B cell (primary cell): ENCODE data around the gene GNB1. TPM values are rescaled to one million over a fixed set of nuclear protein-coding genes. Genes with fewer than 3 reads are reported as not detected.

Experiments used
- ATAC-seq: fragments of 200-7000 bp; cut with Tn5 transposase; one replicate; pipeline ENCODE4 v1.10.0; 2021; ENCODE audit warnings: low read depth, mild to moderate bottlenecking, moderate number of reproducible peaks, moderate library complexity
- CTCF ChIA-PET: fragments of 350-600 bp; sonication (Branson Sonifier 250); formaldehyde crosslinking; loops from one replicate; lab custom pipeline; 2021; ENCODE audit warnings: antibody characterized with exemption, inconsistent platforms; lab: Charles Lee
- POLR2A ChIA-PET: fragments of 350-600 bp; sonication (Branson Sonifier 250); formaldehyde crosslinking; loops from one replicate; lab custom pipeline; 2021; ENCODE audit warnings: antibody characterized with exemption; lab: Charles Lee
- DNase-seq: peaks from one replicate; pipeline ENCODE4 v3.0.0; 2013
- H2AFZ ChIP-seq: 2 replicates; pipeline ENCODE4 v1.6.1; 2012; ENCODE audit warnings: mild to moderate bottlenecking, low read depth, low read length; ENCODE audit not compliant: insufficient read depth, poor library complexity, severe bottlenecking
- H3K27ac ChIP-seq, 2 donors: 1 replicate in 1 of 2; 2 replicates in 1 of 2; pipeline ENCODE4 v1.5.1; 2012 to 2013; ENCODE audit warnings: low read length in 2 of 2, mild to moderate bottlenecking in 2 of 2, moderate library complexity in 1 of 2
- H3K27me3 ChIP-seq, 4 experiments: fragments of 200-600 bp in 1 of 4; sonication (generic) in 1 of 4; replicated peaks in 1 of 4; 1 replicate in 2 of 4; 2 replicates in 2 of 4; pipeline versions ENCODE4 v1.6.1 to v1.7.0; 2013 to 2016; ENCODE audit warnings: low read length in 3 of 4, mild to moderate bottlenecking in 2 of 4, mixed read lengths in 1 of 4, moderate library complexity in 1 of 4; ENCODE audit not compliant: insufficient read depth in 4 of 4, control insufficient read depth in 3 of 4; ENCODE audit errors: control extremely low read depth in 1 of 4
- H3K36me3 ChIP-seq, 2 experiments: replicated peaks in 1 of 2; 1 replicate in 1 of 2; 2 replicates in 1 of 2; pipeline versions ENCODE4 v1.6.1 to v1.7.1; 2013; ENCODE audit warnings: low read length in 1 of 2; ENCODE audit not compliant: insufficient read depth in 2 of 2, control insufficient read depth in 1 of 2; ENCODE audit errors: control extremely low read depth in 1 of 2, extremely low read depth in 1 of 2
- H3K4me1 ChIP-seq, 2 donors: fragments of 200-600 bp in 1 of 2; sonication (generic) in 1 of 2; 1 replicate in 1 of 2; 2 replicates in 1 of 2; pipeline versions ENCODE4 v1.5.1 to v1.6.1; 2013 to 2017; ENCODE audit warnings: low read length in 2 of 2; ENCODE audit not compliant: control insufficient read depth in 2 of 2, insufficient read depth in 2 of 2
- H3K4me2 ChIP-seq: replicated peaks from 2 replicates; pipeline ENCODE3; 2012; ENCODE audit warnings: mild to moderate bottlenecking, low read depth, low read length; ENCODE audit not compliant: poor library complexity, severe bottlenecking
- H3K4me3 ChIP-seq, 5 experiments: fragments of 200-600 bp in 1 of 5; sonication (generic) in 1 of 5; 1 replicate in 3 of 5; 2 replicates in 2 of 5; pipeline versions ENCODE4 v1.5.1 to v1.7.0; 2011 to 2016; ENCODE audit warnings: low read length in 4 of 5, mild to moderate bottlenecking in 4 of 5, low read depth in 2 of 5, control low read depth in 1 of 5, moderate library complexity in 1 of 5; ENCODE audit not compliant: insufficient read depth in 1 of 5; ENCODE audit errors: control extremely low read depth in 1 of 5, extremely low read depth in 1 of 5
- H3K79me2 ChIP-seq: fragments of 200-600 bp; sonication (generic); one replicate; pipeline ENCODE4 v1.6.0; 2016; ENCODE audit warnings: low read length; ENCODE audit not compliant: control insufficient read depth, insufficient read depth
- H3K9ac ChIP-seq: fragments of 200-600 bp; sonication (generic); 2 replicates; pipeline ENCODE4 v1.6.1; 2017; ENCODE audit warnings: mild to moderate bottlenecking, low read length, moderate library complexity
- H3K9me3 ChIP-seq, 3 donors: one replicate each; pipeline versions ENCODE4 v1.6.1 to v1.7.1; 2013; ENCODE audit warnings: low read length in 2 of 3; ENCODE audit not compliant: control insufficient read depth in 2 of 3, insufficient read depth in 1 of 3; ENCODE audit errors: control extremely low read depth in 1 of 3
- H4K20me1 ChIP-seq: 2 replicates; pipeline ENCODE4 v1.6.0; 2012; ENCODE audit warnings: mild to moderate bottlenecking, low read length; ENCODE audit not compliant: insufficient read depth, control insufficient read depth, poor library complexity, severe bottlenecking
- H3K27ac Mint-ChIP-seq: one replicate; pipeline ENCODE4 v1.8.0; 2021; ENCODE audit warnings: mixed read lengths
- H3K27me3 Mint-ChIP-seq: one replicate; pipeline ENCODE4 v1.8.0; 2021; ENCODE audit warnings: mixed read lengths
- H3K4me1 Mint-ChIP-seq: one replicate; pipeline ENCODE4 v1.8.0; 2021; ENCODE audit warnings: mixed read lengths
- H3K4me3 Mint-ChIP-seq: one replicate; pipeline ENCODE4 v1.8.0; 2021; ENCODE audit warnings: mixed read lengths
- H3K9me3 Mint-ChIP-seq: one replicate; pipeline ENCODE4 v1.8.0; 2022; ENCODE audit warnings: mixed read lengths; ENCODE audit not compliant: insufficient read depth
- CTCF ChIP-seq: fragments of 200-600 bp; IDR thresholded peaks from one replicate; pipeline ENCODE4 v1.8.0; 2022; ENCODE audit warnings: antibody characterized with exemption, mild to moderate bottlenecking
- EZH2 ChIP-seq: IDR thresholded peaks from 2 replicates; pipeline ENCODE4 v1.6.1; 2012; ENCODE audit warnings: borderline replicate concordance, low read depth, mild to moderate bottlenecking, moderate library complexity, low read length; ENCODE audit not compliant: insufficient read depth, poor library complexity, severe bottlenecking
- WGBS: methylation state at CpG from one replicate; pipeline ENCODE4 v1.1.5; 2013; ENCODE audit warnings: missing lambda C conversion rate; ENCODE audit not compliant: insufficient coverage; 5-methylcytosine and 5-hydroxymethylcytosine counted together
- intact Hi-C: fragments of 100-400 bp; cut with micrococcal nuclease; formaldehyde crosslinking; loops from one replicate; pipeline ENCODE4 v1.10.0; 2022
- polyA plus RNA-seq: library from polyadenylated mRNA; depleted of rRNA; stranded (reverse); fragments of >200 nt; gene quantifications from 2 replicates; pipeline ENCODE4 v1.2.3, GENCODE V29; 2012
- total RNA-seq, 2 donors: library from RNA; stranded (reverse); fragments of 120-200 nt in 1 of 2; gene quantifications; 1 replicate in 1 of 2; 2 replicates in 1 of 2; pipeline versions ENCODE4 v1.2.3 to v1.2.4, GENCODE V29; 2013 to 2022

Gene GNB1
- total and polyA plus RNA-seq, 2 donors (not counting 1 experiment from before 2014, with no cell fraction given), result 249 to 269 TPM

DNA sequence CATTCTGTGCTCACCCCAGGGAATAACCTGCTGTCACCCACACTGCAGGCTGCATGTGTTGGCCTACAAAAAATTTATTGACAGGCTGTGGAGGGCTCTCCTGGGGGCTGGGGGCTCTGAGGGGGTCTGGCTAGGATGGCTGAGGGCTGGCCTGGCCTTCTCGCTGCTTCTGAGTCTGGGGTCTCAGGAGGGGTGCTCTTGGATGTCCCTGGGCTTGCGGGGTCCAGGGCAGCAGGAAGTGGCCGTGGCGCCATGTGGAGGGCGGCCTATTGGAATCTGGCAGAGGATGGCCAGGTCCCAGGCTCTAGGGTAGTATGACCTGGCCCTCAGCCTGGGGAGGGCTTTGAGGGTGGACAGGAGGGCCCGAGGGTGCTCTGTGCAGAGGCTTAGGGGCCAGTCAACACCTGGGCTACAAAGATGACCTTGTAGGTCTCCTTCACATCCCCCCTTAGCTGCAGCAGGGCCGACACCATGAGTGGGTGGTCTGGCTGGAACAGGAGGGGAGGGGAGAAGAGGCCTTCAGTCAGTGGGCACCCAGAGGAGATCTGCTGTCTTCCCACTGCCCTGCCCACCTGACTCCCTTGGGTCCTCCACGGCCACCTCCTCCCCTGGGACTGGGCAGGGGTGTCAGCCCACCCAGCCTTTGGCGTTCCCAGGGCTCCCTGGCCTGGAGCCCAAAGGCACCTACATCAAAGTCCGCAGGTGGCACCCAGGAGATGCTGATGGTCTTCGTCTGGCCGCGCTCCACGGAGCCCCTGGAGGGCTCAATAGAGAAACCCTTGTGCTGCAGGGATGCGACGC, 31.2 kb upstream of the GNB1 start:
- Histone ChIP-seq H2AFZ (no peak overlapping the region), H4K20me1 (no peaks in the 10 kb centered on the region), H3K27me3 (peaks cover 0 to 16% (median 0%) of the 10 kb centered on the region in 4 experiments), H3K4me1 (peaks cover 12 to 22% of the 10 kb centered on the region in 2 donors), H3K9ac (no peak overlapping the region), H3K4me2 (no peak overlapping the region), H3K4me3 (no peak overlapping the region), H3K27ac (no peak overlapping the region), H3K9me3 (peaks cover 0 to 5% (median 0%) of the 10 kb centered on the region in 3 donors), H3K79me2 (no peaks in the 10 kb centered on the region), H3K36me3 (no peaks in the 10 kb centered on the region)
- no peaks in the 10 kb centered on the region for H3K9me3 Mint-ChIP-seq
- intact Hi-C loops, result no loop called here
- TF ChIP-seq EZH2 (no peak), CTCF (no peak)
- CTCF ChIA-PET, result no interaction called here
- DNase-seq (peak; percentile 26), ATAC-seq (no peak)
- H3K4me3 Mint-ChIP-seq, result no peak overlapping the region
- H3K4me1 Mint-ChIP-seq, result peaks cover 4% of the 10 kb centered on the region
- 88% methylated on average over 14 of the region's 16 CpGs for WGBS
- H3K27me3 Mint-ChIP-seq, result peaks cover 7% of the 10 kb centered on the region
- POLR2A ChIA-PET, result no interaction called here
- no peak overlapping the region for H3K27ac Mint-ChIP-seq

DNA sequence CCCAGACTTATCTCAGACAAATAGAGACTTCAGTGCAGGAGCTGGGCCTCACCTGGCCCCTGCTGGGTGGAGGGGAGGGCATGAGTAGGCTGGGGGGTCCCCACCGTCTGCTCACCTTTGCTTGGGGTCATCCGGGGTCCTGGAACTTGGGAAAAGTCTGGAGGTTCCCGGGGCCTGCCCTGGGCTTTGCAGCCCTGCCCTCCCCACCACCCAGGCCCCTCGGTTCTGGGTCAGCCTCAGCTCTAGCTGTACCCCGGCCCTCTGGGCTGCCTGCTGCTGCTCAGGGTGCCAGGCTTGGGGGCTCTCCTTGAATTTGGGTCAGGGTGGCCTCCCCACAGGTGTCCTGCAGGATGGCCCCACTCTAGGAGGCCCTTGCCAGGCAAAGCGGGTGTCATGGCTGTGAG, 30.6 kb upstream of the GNB1 start:
- Histone ChIP-seq H4K20me1 (no peaks in the 10 kb centered on the region), H3K27me3 (peaks cover 0 to 16% (median 0%) of the 10 kb centered on the region in 4 experiments), H3K4me3 (no peak overlapping the region), H2AFZ (no peak overlapping the region), H3K36me3 (no peaks in the 10 kb centered on the region), H3K4me1 (peaks cover 12 to 22% of the 10 kb centered on the region in 2 donors), H3K79me2 (no peaks in the 10 kb centered on the region), H3K4me2 (no peak overlapping the region), H3K9me3 (peaks cover 0 to 5% (median 0%) of the 10 kb centered on the region in 3 donors), H3K9ac (no peak overlapping the region), H3K27ac (no peak overlapping the region)
- WGBS, result 87% methylated on average over 5 of the region's 6 CpGs
- peaks cover 7% of the 10 kb centered on the region for H3K27me3 Mint-ChIP-seq
- H3K9me3 Mint-ChIP-seq, result no peaks in the 10 kb centered on the region
- POLR2A ChIA-PET, result no interaction called here
- no peak overlapping the region for H3K4me3 Mint-ChIP-seq
- intact Hi-C loops, result no loop called here
- CTCF ChIA-PET, result no interaction called here
- DNase-seq (peak; percentile 26), ATAC-seq (no peak)
- no peak overlapping the region for H3K27ac Mint-ChIP-seq
- H3K4me1 Mint-ChIP-seq, result peaks cover 4% of the 10 kb centered on the region
- TF ChIP-seq EZH2 (no peak), CTCF (no peak)
